Gastrocnemius medialis (tissue), 4 donors: ENCODE results near the gene GAGE10.
"Not testable (repeated sequence)": the region's sequence is repeated elsewhere in the genome, so short reads cannot be mapped to it uniquely, and the experiment has no call there.

Experiments
- CTCF ChIP-seq, 5 experiments: fragments of 450-650 bp in 3 of 5; fragments of 200-600 bp in 2 of 5; sonication (generic) in 2 of 5; IDR thresholded peaks in 4 of 5; conservative IDR thresholded peaks in 1 of 5; 1 replicate in 4 of 5; 2 replicates in 1 of 5; pipeline ENCODE4 v1.5.1; 2016 to 2019; ENCODE audit warnings: antibody characterized with exemption in 5 of 5, mild to moderate bottlenecking in 3 of 5, moderate library complexity in 3 of 5
- POLR2A ChIP-seq, 2 donors: fragments of 450-650 bp; IDR thresholded peaks; one replicate each; pipeline ENCODE4 v1.6.1; 2017; ENCODE audit warnings: antibody characterized with exemption in 2 of 2, mild to moderate bottlenecking in 2 of 2, moderate library complexity in 2 of 2

- TF ChIP-seq CTCF (IDR thresholded peaks at IDR 0.05 in 4 of 5, conservative IDR thresholded peaks at IDR 0.05 in 1 of 5); POLR2A (IDR thresholded peaks at IDR 0.05): not testable (repeated sequence)
Measured at GRCh38 chrX:49345402-49345801, 42.0 kb downstream of the GAGE10 start.
